ENCODE data around the gene C8A.

The C8A gene

DNA sequence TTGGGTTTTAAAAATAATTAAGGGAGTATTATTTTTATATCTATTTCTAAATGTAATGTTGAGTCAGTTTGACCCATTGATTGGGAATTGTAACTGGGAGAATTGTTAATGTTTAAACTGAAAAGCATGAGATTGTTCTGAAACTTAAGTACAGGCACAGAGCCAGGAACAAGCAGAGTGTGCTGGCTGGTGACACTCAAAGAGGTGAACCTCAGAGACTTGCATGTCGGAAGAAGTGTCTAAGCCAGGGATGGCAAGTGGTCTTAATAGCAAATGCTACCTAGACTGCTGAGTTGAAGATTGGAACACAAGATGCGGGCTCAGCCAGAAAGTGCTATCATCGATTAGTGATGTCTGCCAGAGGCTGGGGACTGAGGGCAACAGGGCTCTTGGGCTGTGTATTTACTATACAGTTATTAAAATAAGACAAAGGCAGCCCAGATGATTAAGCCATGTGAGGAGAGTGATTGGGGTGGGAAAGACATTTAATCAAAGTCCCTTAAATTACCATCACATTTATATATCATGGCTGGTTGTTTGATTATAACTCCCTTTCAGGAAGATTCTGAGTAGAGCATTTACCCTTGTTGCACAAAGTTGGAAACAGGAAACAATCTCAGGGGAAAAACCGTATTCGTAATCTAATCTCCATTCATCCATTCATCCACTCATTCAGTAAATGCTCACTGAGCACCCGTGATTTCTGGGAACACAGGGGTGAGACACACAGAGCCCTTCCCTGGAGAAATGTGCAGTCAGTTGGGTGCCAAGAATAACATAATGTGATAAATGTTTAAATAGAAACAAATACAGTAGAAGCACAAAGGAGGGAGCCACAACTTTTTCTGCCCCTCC, 42.8 kb downstream of the C8A start:
- no peak for DNase-seq

DNA sequence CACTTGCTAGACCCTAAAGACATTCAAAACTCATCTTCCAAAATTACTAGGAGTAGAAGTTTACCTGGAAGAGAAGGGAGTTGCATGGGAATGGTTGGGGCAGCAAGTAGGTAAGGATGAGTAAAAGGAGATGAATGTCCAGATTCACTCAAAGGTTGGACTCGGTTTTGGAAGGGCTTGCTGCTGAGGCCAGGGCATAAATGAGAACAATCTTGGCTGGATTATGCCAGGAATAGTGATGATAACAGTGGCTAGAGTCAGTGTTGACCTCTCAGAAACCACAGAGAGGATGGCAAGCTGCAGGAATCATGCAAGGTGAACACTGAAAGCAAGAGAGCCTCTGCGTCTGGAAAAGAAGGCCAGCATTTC, 43.4 kb downstream of the C8A start:
- DNase-seq = no peak

DNA sequence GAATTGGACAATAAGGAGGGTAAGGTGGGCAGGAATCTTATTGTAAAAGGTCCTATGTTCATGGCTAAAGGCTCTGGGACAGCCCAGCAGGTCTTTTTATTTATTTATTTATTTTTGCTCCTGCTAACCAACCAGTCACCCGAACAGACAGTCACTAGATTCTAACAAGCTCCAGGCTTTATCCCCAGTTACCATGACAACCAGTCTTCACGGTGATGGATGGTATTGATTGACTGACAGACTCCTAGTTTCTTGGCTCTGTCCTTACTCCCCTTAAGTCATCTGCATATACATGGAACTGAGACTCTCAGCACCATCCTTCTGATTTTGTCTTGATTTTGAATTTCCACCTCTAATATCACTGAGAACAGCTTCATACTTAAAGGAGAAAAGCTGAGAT, 44.3 kb downstream of the C8A start:
- no peak for DNase-seq

DNA sequence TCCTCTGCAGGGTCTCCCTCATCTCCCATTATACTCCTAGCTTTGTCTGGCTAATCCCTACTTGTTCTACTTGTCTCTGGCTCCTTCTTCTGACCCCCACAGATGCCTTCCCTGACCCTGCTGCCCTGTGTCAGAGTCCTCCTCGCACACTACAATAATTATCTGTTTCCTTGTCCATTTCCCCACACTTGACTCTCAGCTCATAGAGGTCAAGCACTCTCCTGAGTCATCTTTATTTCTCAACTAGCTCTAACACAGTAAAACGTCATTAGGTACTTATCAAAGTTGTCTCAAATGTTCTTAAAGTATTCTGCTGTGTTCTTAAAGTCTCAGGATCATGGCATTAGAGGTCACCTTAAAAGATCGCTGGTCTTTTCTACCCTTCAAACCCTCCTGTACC, 47.1 kb downstream of the C8A start:
- no peak for DNase-seq

DNA sequence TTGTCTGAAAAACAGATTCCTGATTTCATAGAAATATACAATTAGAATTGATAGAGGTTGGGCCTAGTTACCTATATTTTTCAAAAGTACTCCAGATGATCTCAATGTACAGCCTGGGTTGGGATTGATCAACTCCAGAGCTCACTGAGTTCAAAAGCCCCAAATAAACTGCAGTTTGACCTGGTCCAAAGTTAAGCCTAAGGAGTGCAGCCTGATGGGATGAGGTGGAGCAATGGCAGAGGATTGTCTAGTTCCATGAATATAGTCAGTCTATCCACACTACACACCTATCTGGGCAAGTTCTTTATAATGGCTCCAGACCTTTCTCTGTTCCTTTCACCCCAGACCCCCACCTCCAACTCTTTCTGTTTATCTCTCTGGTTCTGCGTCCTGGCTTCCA, 49.2 kb downstream of the C8A start:
- no peak for DNase-seq

DNA sequence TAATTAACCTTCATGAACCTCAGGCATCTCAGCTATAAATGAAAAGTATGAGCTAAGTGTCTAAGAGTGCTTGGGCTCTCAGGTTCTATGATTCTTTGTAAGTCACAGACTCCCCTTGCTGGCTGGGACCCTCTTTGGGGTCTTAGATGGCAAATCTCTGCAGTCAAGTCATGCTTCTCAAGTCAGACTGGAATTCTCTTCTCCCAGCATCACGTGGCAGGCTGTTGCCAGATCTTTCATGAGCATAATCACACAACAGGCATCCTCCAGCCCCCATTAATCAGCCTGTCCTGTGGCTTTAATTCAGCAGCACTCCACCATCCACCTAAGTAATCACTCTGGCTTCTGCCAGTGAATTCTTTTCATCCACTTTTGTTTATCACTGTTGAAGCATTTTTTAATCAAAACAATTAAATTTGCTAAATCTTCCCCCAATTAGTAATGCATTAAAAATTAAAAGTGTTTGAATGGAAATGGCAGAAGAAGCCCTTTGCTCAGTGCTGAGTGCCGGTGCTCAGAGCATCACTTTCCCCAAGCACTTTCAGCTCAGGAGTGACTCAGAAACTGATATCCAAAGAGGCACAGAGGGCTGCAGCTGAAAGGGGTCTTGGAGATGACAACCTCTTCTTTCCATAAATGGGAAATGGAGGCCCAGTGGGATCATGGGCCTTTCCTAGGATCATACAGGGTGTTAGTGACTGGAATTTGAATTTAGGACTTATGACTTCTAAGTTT, 50.2 kb downstream of the C8A start:
- DNase-seq = no peak

DNA sequence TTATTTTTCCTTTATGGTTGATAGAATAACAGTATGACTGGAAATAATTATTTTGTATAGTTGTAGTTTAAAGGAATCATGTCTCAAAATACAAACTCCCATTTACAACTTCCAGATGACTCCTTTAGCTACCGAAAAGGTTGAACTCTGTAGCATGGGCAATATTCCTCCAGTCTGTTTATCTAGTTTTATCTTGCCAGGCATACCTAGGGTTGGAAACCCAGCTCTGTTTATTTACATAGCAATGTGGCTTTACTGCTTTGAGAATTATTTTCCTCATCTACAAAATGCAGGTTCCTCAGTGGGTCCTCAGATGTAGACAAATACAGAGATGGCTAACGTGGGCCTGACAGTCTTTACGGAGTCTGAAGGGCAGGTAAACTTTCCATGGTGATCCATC, 51.1 kb downstream of the C8A start:
- DNase-seq = no peak

DNA sequence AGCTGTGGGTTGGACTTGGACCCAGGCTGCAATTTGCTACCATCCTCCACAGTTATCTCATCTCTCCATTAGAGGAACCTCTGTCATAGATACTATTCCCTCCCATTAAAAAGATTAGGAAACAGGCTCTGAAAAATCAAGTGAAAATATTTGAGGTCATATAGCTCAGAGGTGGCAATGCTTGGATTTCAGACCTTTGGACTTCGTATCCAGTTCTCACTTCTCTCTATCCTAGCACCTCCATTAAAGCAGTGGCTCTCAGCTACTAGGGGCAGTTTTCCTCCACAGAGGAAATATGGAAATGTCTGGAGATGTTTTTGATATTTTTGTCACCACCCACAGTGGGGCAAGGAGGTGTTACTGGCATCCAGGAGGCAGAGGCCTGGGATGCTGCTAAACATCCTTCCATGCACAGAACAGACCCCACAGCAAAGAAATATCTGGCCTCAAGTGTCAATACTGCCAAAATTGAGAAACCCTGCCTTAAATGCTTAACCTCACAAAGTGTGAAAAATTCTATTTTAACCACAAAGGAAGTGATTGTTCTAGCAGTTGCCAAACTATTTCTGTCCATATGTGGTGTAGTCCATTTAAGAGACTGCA, 54.1 kb downstream of the C8A start:
- DNase-seq = no peak

DNA sequence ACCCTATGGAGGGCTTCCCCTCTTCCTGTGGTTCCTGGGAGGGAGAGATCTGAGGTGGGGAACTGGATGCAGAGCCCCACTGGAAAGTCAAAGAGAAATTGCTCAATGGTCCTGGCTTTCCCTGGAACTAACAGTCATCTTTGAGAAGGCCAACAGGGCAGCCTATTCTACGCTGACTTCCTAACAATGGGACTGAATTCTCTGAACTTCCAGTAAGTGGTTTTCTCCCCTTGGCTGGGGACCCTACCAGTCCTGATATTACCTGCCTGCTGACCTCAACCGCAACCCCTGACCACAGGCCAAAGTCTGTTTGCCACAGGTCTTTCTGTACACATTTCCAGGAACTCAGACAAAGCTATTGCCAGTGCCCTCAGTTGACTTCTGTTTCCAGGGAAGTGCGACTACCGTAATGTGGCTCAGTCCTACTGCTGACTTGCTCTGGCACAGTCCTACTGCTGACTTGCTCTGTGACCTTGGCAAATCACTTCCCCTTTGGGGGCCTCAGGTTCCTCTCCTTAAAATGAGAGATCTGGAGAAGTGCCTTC, 55.9 kb downstream of the C8A start:
- DNase-seq = no peak

DNA sequence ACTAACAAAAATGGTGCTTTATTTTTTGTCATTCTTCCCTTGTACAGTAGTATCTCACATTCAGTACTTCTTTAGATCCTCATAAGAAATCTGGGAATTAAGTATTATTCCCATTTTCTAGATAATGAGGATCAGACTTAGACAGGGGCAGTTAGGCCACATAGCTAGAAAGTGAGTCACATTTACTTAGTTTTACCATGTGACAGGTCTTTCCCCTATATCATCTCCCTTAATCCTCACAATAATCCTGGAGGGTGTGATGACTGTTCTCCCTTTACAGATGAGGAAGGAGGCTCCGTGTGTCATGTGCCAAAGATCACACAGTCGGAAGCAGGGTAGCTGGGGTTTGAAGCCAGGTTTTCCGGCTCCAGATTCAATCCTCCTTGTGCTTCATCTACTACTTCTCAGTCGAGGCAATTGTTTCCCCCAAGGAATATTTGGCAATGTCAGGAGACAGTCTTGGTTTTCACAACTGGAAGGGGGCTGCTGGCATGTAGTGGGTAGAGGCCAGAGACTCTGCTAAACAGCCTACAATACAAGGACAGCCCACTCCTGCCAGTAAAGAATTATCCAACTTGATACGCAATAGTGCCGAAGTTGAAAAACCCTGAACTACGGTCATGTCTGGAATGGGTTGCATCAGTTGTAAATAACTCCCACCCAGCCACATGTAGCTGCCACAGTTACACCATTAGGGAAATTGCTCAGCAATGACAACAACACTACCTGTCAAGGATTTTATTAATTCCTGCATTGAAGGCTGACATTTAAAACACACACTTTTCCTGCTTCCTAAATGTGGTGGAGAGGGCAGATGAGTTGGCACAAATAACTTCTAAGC, 56.7 kb downstream of the C8A start:
- no peak for DNase-seq

DNA sequence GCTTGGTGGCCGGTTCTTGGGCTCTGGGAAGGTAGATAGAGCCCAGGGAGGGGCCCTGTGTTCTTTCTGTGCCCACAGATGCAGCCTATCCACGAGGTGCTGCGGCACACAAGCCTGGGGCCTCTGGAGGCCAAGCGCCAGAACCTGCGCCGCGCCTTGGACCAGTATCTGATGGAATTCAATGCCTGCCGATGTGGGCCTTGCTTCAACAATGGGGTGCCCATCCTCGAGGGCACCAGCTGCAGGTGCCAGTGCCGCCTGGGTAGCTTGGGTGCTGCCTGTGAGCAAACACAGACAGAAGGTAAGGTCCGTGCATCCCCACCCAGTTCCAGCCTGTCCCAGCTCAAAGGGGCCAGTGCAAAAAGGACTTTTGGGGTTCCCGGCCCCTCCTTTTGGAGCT, 57.7 kb downstream of the C8A start:
- DNase-seq = no peak

DNA sequence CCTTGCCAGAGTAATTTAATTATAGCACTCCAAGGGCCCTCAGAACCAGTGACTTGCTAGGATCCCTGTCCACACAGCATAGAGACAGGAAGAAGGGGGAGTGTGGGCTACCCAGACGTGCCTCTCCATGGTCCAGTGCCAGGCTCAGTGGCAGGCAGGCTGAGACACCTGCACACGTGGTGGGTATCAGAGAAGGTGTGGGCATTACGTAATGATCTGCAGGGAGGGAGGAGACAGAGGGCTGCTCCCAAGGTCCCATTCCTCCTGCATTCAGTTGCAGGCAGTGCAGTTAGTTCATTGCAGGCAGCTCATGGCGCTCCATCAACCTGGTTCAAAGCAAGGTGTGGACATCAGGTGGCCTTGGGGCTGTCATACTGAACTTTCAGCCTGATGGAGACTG, 61.4 kb downstream of the C8A start:
- no peak for DNase-seq

DNA sequence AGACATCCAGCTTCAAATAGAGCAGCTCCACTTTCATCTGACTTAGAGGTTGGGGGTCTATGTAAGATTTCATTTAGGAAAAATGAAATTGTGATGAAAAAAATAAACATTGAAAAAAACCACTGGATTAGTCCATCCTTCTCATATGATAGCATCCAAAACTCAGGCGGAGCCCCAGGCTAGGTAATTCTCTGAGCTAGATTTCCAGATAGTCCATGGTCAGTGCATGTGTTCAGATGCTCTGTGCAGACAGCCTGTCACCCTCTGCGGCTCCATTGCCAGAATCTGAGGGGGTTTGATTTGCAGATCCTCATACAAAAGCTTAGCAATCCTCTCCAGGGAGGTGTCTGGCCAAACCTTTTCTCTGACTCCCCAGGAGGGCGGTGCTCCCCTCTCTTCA, 62.0 kb downstream of the C8A start:
- DNase-seq = no peak

DNA sequence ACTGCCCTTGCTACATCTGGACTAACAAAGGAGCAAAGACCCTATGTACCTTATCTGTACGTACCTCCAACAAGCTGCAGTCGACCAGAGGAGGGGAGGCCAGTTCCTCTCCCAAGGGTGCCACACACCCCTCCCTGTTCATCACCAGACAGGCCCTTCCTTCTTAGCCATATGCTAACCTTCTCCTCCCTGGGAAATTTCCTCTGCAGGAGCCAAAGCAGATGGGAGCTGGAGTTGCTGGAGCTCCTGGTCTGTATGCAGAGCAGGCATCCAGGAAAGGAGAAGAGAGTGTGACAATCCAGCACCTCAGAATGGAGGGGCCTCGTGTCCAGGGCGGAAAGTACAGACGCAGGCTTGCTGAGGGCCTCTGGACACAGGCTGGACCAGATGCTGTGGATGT, 62.8 kb downstream of the C8A start:
- DNase-seq = no peak

DNA sequence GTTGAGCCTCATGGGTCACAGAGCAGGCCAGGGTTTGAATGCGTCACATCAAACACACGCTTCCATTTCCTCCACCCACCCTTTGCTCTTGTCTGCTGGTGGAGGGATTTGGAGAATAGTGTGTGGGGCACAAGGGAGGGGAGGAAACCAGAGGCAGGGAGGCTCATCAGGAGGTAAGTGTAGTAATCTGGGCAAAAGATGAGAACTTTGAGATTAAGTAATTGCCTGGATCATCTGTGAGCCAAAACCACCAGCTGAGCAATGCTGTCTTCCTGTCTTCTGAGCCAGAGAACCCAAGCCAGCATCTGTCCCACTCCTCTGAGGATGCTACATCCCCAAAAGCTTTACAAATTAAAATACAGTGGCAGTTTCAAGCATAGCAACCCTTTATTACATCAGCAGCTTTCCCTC, 66.0 kb downstream of the C8A start:
- no peak for DNase-seq

DNA sequence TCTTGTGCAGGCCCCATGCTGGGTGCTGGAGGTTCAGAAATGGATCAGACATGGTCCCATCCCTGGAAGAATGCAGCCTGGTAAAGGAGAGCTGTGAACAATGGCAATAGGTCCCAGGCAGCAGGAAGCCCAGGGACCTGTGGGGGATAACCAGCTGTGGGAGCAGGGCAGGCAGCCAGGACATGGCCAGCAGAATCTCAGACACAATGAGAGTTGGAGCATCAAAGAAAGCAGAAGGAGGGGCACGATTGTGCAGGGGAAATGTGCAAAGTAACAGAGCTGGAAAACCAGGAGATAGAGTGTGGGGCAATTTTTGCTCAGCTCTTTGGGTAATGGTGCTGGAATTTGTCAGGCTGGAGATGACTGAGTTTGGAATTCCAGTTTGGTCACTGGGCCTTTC, 66.9 kb downstream of the C8A start:
- DNase-seq = no peak

DNA sequence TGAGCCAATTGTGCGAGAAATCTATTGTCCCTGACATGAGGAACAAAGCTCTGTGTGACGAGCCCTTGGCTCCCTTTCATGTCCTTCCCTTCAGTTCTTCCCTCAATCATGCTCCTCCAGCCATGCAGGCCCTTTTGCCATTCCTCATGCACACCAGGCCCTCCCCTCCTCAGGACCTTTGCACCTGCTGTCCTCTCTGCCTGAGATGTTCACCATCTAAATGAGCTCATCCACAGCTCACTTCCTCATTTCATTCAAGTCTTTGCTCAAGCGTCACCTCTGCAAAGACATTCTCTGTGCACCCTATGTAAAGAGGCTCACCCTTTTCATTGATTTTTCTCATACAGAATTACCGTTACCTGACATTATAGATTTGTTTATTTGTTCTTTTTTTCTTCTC, 67.5 kb downstream of the C8A start:
- no peak for DNase-seq

DNA sequence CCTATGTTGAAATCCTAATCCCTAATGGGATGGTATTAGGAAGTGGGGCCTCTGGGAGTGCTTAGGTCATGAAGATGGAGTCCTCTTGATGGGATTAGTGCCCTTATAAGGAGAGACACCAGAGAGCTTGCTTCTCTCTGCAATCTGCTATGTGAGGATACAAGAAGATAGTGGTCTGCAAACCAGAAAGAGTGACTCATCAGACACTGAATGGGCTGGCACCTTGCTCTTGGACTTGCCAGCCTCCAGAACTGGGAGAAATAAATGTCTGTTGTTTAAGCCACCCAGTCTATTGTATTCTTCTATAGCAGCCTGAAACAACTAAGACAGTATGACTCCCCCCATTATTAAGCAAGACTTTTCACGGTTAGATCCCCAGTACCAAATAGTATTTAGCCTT, 67.9 kb downstream of the C8A start:
- no peak for DNase-seq

DNA sequence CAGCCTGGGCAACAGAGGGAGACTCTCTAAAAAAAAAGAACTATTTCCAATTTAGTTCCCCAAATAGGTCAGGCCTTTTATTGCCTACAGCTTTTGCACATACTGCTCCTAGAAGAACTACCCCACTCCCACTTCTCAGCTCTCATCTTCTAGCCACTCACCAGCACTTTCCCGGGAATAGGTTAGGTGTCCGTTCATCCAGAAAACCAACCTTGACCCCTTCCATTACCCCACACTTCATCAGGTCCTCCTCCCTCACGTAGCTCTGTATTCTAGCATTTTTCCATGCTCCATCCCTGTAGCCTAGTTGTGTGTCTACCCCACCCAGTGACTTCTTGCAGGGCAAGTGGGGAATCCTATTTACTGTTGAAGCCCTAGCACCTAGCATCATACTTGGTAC, 68.6 kb downstream of the C8A start:
- no peak for DNase-seq

DNA sequence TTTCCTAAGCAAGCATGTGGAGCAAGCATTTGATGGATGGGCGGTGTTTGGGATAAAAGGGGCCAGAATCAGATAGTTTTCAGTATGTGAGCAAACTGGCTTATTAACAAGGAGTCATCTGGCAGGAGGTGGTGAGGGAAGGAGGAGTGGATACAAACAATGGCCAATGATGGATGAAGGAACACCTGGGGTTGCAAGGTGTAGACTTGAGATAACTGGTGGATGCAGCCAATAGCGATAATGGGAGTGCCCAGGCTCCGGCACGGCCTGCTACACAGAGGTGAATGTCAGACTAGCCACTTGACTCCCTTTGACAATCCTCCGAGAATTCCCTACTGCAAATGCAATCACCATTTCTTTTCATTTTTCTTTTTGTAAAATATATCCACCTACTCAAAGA, 69.5 kb downstream of the C8A start:
- DNase-seq = no peak

DNA sequence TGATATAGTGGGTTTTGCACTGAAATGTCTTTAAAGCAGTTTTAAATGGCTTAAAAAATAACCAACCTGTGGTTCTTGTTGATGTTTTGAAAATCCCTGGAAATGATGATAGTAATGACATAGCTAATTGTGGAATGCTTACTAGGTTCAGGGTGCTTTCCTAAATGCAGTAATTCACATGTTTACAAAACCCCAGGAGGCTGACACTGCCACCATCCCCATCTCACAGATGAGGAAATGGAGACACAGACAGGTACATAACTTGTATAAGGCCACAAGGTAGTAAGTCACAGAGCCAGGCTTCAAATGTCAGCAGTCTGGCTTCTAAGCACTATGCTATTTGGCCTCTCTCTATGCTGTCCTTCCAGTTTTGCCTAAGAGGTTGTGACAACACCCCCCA, 70.6 kb downstream of the C8A start:
- DNase-seq = no peak

DNA sequence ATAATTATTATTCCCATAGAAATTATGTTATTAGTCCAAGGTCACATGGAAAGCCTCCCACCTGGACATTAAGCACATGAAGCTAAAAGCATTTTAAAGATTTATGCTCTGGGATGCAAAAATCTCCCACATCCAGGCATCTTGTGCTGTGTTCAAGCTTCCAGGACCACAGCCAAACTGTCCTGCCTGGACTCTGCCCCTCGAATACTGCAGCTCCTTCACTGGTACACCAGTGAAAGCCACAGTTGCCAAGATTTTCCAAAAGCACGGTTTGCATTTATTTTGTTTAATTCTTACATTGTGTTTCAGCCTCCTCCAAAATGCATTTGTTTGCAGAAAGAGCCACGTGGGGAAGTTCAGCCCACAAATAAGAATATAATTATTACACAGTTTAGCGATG, 72.6 kb downstream of the C8A start:
- no peak for DNase-seq

DNA sequence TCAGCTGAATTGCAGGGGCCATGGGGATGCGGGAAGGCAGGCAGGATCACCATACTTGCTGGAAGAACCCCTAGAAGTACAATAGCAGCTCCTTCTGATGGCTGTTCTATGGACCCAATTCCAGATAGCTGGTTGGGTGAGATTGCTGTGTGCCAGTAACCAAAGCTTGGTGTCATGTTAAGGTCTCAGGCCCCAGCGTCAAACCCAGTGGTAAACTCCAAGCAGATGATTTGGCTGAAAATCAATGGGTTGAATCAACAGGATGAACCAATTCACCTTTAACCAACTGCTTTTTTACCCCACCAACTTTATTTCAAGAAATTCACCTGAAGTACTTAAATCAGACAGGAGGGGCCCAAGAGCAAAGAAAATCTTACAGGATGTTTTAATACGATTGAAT, 73.4 kb downstream of the C8A start:
- no peak for DNase-seq
